Neural cell (in vitro differentiated cells): ENCODE data around the gene PPARG.

Experiments used
- CTCF ChIP-seq: fragments of 450-650 bp; IDR thresholded peaks from 2 replicates; pipeline ENCODE4 v1.5.1; 2014; ENCODE audit warnings: antibody characterized with exemption, mild to moderate bottlenecking, moderate library complexity; ENCODE audit not compliant: poor library complexity, severe bottlenecking
- EP300 ChIP-seq: fragments of 450-650 bp; conservative IDR thresholded peaks from 2 replicates; pipeline ENCODE4 v1.6.1; 2014; ENCODE audit warnings: antibody characterized with exemption, mild to moderate bottlenecking, moderate library complexity; ENCODE audit not compliant: poor library complexity, severe bottlenecking
- EZH2 ChIP-seq: fragments of 200-600, 300-800 bp; shearing (Covaris generic), sonication (generic); IDR thresholded peaks from 2 replicates; pipeline ENCODE4 v1.6.1; 2014; ENCODE audit warnings: antibody characterized with exemption, low read length, borderline replicate concordance, mild to moderate bottlenecking; ENCODE audit not compliant: insufficient read depth, poor library complexity, severe bottlenecking
- POLR2AphosphoS5 ChIP-seq: IDR thresholded peaks from 2 replicates; pipeline ENCODE4 v1.6.1; 2012
- RAD21 ChIP-seq: fragments of 450-650 bp; conservative IDR thresholded peaks from 2 replicates; pipeline ENCODE4 v1.6.1; 2014; ENCODE audit warnings: antibody characterized with exemption, mild to moderate bottlenecking, moderate library complexity
- REST ChIP-seq: IDR thresholded peaks from 2 replicates; pipeline ENCODE4 v1.6.1; 2012; ENCODE audit warnings: borderline replicate concordance
- SMC3 ChIP-seq: fragments of 450-650 bp; conservative IDR thresholded peaks from 2 replicates; pipeline ENCODE4 v1.6.1; 2014; ENCODE audit warnings: antibody characterized with exemption, mild to moderate bottlenecking, moderate library complexity; ENCODE audit not compliant: poor library complexity
- TAF1 ChIP-seq: IDR thresholded peaks from 2 replicates; pipeline ENCODE4 v1.6.1; 2012; ENCODE audit warnings: low read depth

- TF ChIP-seq EZH2: no peak
- TF ChIP-seq SMC3: no peak
- TF ChIP-seq CTCF: no peak
- TF ChIP-seq TAF1: no peak
- no peak for TF ChIP-seq RAD21
- TF ChIP-seq POLR2AphosphoS5: no peak
- TF ChIP-seq EP300: no peak
- no peak for TF ChIP-seq REST
Measured at GRCh38 chr3:12308517-12308916, 19.6 kb downstream of the PPARG start.
